GM21423 (cell line): ENCODE measurements around the gene PRKG1.
"Not testable (repeated sequence)": the region's sequence is repeated elsewhere in the genome, so short reads cannot be mapped to it uniquely, and the experiment has no call there.

ENCODE experiments used
- ATAC-seq: cut with Tn5 transposase; IDR thresholded peaks from one replicate; pipeline ENCODE4 v1.9.1; 2021; ENCODE audit warnings: mild to moderate bottlenecking, moderate library complexity; ENCODE audit not compliant: unreplicated experiment

PRKG1 gene

GRCh38 chr10:51716981-51717380 lies 642.7 kb downstream of the PRKG1 start:
- no peak for ATAC-seq

GRCh38 chr10:51718804-51719291 lies 644.6 kb downstream of the PRKG1 start:
- ATAC-seq = no peak

DNA sequence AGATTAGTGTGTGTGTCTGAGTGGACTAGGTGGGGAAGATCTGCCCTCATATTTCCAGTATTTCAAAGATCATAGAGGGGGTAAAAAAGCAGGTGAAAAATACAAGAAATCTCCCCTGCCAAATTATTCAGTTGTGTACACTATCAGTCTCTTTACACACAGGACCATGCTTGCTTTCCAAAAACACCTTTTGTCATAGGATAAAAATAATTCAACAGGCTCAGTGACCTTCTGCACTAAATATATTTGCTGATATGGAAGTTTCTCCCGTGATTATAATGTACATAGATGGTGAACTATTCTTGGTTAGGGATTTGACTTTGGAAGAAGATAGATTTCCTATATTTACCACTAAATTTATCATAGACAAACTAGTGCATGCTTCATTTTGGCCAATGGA lies 649.8 kb downstream of the PRKG1 start:
- ATAC-seq = no peak

DNA sequence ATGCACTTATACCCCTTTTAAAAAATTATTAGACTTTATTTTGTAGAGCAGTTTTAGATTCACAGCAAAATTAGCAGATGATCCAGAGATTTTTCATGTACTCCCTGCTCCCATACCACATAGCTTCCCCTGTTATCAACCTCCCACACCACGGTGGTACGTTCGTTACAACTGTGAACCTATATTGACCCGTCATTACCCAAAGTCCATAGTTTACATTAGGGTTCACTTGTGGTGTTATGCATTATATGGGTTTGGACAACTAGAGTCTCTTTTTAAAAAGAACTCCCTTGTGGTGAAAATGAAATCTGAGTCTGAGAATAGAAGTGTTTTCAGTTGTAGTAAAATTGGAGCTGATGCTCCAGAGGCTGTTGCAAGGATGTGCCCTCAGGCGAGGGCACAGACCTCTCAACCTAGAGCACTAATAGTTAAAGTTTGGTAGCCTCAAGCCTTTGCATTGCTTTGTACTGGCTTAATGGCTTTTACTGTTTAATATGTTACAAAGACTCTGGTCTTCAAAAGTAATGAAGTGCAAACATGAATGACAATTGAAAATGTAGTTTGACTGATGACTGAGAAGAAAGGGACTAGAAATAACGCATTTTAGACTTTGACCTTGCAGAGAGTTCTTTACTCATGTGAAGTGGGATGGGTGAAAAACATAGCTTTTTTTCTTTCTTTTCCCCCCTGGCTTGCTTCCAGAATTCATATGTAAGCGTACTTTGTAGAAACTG lies 655.7 kb downstream of the PRKG1 start:
- ATAC-seq = no peak

DNA sequence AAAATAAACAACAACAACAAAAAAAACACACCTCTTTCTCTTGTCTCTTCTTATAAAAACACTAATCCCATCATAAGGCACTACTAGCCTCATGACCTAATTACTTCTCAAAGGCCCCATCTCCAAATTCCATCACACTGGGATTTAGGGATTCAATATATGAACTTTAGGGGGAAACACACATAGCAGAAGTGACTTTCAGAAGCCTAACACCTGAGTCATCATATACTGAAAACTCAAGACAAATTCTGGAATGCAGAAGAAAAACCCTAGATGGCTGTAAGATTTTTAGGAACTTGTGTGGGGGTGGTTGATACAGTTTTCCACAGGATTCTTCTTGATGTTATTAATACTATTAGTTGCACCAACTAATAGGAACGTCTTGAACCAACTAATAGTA lies 658.8 kb downstream of the PRKG1 start:
- no peak for ATAC-seq

- ATAC-seq = peak; percentile 94
Measured at GRCh38 chr10:51743146-51743545, 668.9 kb downstream of the PRKG1 start.

DNA sequence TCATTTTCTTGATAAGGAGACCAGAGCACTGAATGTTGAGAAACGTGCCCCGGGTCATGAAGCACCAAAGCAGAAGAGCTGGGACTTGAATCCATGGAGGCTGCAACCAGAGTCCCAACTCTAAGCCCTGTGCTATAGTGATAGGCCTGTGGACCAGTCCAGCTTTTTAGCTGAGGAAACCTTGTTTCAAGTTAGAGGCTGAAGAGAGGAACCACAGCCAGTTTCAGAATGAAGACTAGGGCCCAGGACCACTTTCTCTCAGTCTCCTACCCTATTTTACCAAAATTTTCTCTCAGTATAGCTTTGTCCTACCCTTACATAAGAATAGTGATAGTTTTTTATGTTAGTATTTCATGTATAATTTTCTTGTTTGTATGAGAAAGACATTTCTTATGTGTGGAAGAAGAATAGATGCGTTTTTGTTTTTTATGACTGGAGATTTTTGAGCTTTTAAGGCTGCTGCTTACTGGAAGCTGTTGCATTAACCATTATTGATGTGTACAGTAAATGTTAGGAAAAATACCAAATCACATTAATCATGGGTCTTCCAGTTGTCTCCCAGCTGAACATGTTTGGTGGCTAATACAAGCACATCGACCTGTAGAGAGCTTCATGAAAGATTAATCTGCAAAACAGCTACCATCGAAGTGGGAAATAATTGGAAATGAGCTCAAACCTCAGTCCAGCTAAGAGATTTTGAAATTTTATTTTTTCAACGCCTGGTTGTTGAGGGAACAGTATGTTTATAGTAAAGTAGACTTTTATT lies 670.1 kb downstream of the PRKG1 start:
- no peak for ATAC-seq

DNA sequence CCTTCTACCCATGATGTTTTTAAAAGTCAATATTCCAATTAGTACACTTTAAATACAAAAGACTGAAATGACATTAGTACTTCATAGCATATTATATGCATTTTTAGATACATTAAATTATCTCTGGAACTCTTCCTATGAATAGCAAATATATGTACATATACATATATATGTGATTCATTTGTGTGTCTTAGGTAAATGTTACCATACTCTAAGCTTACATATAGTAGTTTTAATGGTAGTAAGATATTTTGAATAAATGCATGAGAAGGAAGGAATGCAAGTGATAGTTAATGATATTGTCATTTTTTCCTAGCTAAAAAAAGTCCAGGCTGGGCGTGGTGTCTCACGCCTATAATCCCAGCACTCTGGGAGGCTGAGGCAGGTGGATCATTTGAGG lies 671.1 kb downstream of the PRKG1 start:
- ATAC-seq = no peak

- no peak for ATAC-seq
Measured at GRCh38 chr10:51747216-51747615, 672.9 kb downstream of the PRKG1 start.

GRCh38 chr10:51748959-51749358 lies 674.7 kb downstream of the PRKG1 start:
- no peak for ATAC-seq

DNA sequence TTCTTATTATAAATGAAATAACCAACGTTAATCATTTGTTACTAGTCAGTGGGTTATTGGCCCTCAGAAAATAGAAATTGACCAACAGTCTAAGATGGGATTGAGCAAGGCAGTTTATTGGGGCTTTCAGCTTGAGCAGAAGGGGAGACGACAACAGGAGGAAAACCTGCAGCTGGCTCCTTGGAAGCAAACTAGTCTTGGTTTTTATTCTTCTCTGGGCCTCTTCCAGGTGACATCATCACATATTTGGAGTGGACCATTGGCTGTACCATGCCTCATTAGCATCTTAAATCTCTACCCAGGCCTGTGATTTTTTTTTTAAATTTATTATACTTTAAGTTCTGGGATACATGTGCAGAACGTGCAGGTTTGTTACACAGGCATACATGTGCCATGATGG lies 684.1 kb downstream of the PRKG1 start:
- no peak for ATAC-seq

- ATAC-seq = not testable (repeated sequence)
Measured at GRCh38 chr10:51758838-51759237, 684.6 kb downstream of the PRKG1 start.

DNA sequence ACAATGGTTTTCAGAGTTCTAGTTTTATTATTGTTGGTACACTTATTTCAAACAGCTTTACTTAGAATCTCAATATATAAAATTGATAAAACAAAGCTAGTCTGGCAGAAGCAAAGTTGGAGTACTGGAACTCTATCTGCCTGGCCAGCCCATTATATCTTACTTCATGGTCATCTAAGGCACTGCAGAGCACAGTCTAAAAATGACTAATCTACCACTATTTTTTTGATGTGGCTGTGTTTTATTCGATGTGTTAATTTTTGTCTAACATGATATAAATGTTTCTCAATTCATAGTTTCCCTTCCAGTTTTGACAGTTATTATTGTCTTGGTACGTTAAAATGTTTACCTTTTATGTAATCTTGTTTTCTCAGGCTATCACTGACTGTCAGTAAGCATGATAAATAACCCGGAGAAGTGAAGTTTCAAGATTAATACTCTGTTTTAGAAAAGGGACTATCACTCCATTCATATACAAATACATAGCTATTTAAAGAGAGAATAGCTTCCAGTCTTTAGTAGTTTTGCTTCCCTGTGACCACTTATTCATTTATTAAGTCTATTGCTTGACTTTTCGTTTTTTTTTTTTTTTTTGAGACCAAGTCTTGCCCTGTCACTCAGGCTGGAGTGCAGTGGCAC lies 685.7 kb downstream of the PRKG1 start:
- ATAC-seq = no peak

GRCh38 chr10:51760864-51761640 lies 686.8 kb downstream of the PRKG1 start:
- ATAC-seq = no peak

DNA sequence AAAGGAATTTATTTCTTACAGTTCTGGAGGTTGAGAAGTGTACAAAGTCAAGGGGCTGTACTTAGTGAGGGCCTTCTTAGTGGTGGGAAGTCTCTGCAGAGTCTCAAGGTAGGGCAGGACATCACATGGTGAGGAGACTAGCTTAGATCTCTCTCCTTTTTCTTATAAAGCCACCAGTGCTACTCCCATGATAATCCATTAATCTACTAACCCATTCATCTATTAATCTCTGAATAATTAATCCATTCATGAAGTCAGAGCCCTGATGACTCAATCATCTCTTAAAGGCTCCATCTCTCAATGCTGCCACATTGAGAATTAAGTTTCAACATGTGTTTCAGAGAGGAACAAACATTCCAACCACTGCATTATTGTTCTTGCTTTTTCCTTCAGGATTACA lies 689.5 kb downstream of the PRKG1 start:
- ATAC-seq = no peak

- no peak for ATAC-seq
Measured at GRCh38 chr10:51765284-51765971, 691.1 kb downstream of the PRKG1 start.

DNA sequence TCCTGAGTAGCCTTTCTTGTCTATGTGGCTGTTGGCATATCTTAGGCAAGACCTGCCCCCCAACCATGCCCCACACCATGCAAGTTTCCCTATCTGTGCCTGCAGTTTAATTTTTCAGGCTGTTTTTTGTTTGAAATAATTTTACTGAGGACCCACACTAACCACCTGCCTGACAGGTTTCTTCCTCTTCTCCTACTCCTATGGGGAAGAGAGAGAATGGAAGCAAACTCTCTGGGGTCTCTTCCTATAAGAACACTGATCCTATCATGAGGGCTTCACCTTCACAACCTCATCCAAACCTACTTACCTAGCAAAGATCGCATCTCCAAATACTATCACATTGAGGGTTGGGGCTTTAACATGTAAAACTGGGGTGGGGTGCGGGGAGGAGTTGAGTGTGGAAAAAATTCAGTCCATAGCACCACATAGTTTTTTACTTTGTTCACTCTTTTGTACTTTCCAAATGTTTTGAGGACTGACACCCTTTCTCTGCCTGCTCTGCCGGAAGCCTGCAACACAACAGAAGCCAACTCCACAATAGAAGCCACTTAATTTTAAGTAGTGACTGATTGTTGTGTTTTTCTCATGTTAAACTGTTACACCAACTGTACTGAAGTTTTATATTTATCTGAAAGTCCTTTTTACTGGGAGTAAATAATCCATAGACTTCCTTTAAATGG lies 692.3 kb downstream of the PRKG1 start:
- no peak for ATAC-seq

- no peak for ATAC-seq
Measured at GRCh38 chr10:51767103-51767763, 692.9 kb downstream of the PRKG1 start.

GRCh38 chr10:51768886-51769465 lies 694.7 kb downstream of the PRKG1 start:
- ATAC-seq = no peak
